Measurements from ENCODE around the gene ABCG1.

DNA sequence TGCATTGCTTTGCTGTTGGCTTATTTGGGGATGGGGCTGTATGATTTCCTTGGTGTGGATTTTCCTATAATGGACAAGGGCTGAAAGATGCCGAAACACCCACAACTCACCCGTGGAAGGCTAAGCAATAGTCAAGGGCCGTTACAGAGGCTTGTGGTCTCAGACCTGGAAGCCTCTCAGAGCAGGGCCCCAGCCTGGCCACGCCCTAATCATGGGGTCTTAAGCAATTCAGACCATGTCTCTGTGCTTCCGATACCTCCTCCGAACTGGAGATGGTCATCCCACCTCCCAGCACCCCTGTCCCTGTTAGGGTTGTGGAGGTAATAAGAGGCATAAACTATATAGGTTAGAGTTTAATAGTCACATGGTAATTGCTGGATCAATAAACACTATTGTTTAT is 3.4 kb downstream of the ABCG1 start:
- TF ChIP-seq CTCF (IDR thresholded peaks at IDR 0.05), result no peak
- no peak for TF ChIP-seq POLR2A (IDR thresholded peaks at IDR 0.05)
